GM21825 (cell line): ENCODE results near the gene MYL11.
"Not testable (repeated sequence)": the region's sequence is repeated elsewhere in the genome, so short reads cannot be mapped to it uniquely, and the experiment has no call there.

Experiments
- ATAC-seq: cut with Tn5 transposase; IDR thresholded peaks from one replicate; pipeline ENCODE4 v1.9.1; 2021; ENCODE audit warnings: mild to moderate bottlenecking, moderate library complexity; ENCODE audit not compliant: unreplicated experiment

Gene MYL11

GRCh38 chr16:30374538-30374937, at the start of gene MYL11:
Gene MYL11, plus strand, starts transcription at chr16:30374802. Its CDS starts 56 bp downstream, at chr16:30374858.
- no peak for ATAC-seq

GRCh38 chr16:30334473-30334989, 40.1 kb upstream of the MYL11 start:
- ATAC-seq: peak; percentile 79

- peak; percentile 65 for ATAC-seq
These were observed 39.5 kb upstream of the MYL11 start for GRCh38 chr16:30335028-30335597.

GRCh38 chr16:30335598-30336474, 38.8 kb upstream of the MYL11 start:
- peak; percentile 27 for ATAC-seq

- ATAC-seq: not testable (repeated sequence)
These were observed 36.6 kb upstream of the MYL11 start for GRCh38 chr16:30337964-30338357.

GRCh38 chr16:30338715-30339114, 35.9 kb upstream of the MYL11 start:
- not testable (repeated sequence) for ATAC-seq

- ATAC-seq: no peak
These were observed 34.0 kb upstream of the MYL11 start for GRCh38 chr16:30340621-30341020.

- not testable (repeated sequence) for ATAC-seq
These were observed 32.6 kb upstream of the MYL11 start for GRCh38 chr16:30341971-30342370.

GRCh38 chr16:30342751-30343490, 31.7 kb upstream of the MYL11 start:
- ATAC-seq: no peak

GRCh38 chr16:30343491-30343820, 31.1 kb upstream of the MYL11 start:
- ATAC-seq: not testable (repeated sequence)

GRCh38 chr16:30346286-30346685, 28.3 kb upstream of the MYL11 start:
- ATAC-seq: no peak

GRCh38 chr16:30348113-30348512, 26.5 kb upstream of the MYL11 start:
- ATAC-seq: no peak

- ATAC-seq: no peak
These were observed 25.7 kb upstream of the MYL11 start for GRCh38 chr16:30348929-30349328.

- no peak for ATAC-seq
These were observed 24.9 kb upstream of the MYL11 start for GRCh38 chr16:30349675-30350074.

GRCh38 chr16:30350134-30350871, 24.3 kb upstream of the MYL11 start:
- ATAC-seq: no peak

GRCh38 chr16:30351001-30351441, 23.6 kb upstream of the MYL11 start:
- no peak for ATAC-seq

GRCh38 chr16:30351586-30352419, 22.8 kb upstream of the MYL11 start:
- ATAC-seq: no peak

GRCh38 chr16:30352488-30353401, 21.9 kb upstream of the MYL11 start:
- no peak for ATAC-seq
